ENCODE measurements around the gene NDUFS1.

DNA sequence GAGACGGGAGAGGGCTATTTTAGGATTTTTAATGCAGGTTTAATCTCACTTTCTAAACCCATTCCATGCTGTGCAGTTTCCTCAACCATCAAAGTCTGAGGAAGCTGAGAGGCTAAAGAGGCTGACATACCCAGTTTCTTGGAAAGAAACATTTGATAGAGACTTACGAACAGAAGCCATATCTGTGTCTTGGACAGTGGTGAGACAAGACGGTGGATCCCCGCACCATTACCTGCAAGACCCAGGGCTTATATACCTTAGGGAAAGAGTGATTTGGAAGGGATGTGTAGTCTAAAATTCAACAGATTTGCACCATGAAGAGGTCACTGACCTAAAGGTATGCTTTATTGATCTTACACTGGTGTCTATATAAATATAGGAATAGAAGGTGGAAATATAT lies 13.9 kb upstream of the NDUFS1 start:
- TF ChIP-seq RARB (CRISPR knock-in tag; IDR thresholded peaks at IDR 0.05) (no peak), ZNF565 (CRISPR knock-in tag; conservative IDR thresholded peaks at IDR 0.05; ENCODE audit: low read depth) (no peak)
